ENCODE results near the gene SLC35D1.

The SLC35D1 gene

DNA sequence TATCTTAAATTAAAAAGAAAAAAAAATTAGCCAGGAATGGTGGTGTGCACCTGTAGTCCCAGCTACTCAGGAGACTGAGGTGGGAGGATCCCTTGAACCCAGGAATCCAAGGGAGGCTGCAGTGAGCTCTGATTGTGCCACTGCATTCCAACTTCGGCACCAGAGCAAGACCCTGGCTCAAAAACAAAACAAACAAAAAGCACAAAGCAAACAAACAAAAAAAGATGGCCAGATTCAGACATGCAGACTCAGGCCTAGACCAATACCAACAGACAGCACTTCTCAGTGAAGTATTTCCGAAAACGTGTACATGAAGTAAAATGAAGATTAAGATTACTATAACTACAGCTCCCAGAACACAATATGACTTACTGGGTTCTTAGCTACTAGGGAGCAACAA is 10.6 kb downstream of the SLC35D1 start:
- DNase-seq: no peak

DNA sequence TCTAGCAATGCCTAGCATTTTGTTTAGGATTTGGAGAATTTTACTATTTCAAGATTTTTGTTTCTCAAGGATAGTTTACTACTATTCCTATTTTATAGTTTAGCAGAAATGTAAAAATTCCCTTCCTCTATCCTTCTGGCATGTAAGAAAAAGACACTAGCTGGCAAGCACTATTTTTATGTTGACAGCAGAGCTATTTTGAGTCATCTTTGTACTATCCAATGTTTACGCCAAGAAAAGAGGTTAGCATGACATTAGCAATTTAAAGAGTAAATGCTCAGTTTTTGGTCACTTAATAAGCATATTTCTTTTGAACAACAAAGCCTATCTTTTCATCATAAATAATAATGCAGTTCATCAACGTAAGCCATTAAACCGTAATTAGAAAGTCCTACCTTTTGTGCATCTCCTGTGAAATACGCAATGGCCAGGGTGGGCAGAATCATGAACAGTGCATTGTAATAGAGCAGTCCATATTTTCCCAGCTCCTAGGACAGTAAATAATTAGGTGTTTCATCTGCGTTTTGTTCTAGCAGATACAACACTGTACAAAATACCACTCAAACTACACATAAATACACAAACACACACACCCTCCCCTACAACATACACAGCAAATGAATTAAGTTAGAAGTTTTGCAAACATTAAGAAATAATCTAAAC is 12.0 kb downstream of the SLC35D1 start:
- DNase-seq: peak; percentile 37

GRCh38 chr1:67040405-67040804 is 13.5 kb downstream of the SLC35D1 start:
- DNase-seq: no peak

DNA sequence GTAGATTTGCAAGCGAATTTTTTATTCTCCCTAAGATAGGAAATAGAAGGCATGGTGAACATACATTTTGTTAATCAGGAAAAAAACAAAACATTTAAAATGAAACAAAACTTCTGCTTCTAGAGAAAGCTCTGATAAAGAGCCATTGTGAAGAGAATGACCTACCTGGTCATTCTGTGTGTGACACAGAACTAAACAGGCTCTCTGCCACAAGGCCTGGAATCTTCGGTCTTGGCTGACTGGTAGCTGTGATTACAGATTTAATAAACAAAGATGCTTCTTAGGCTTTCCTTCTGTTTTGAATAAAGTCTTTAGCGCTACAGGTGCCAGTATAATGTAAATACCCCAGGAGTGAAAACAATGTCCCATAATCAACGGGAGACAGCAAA is 22.1 kb downstream of the SLC35D1 start:
- no peak for DNase-seq

GRCh38 chr1:67031121-67031858 is 22.7 kb downstream of the SLC35D1 start:
- no peak for DNase-seq

- DNase-seq: no peak
These were observed 24.5 kb downstream of the SLC35D1 start for GRCh38 chr1:67029472-67029871.

DNA sequence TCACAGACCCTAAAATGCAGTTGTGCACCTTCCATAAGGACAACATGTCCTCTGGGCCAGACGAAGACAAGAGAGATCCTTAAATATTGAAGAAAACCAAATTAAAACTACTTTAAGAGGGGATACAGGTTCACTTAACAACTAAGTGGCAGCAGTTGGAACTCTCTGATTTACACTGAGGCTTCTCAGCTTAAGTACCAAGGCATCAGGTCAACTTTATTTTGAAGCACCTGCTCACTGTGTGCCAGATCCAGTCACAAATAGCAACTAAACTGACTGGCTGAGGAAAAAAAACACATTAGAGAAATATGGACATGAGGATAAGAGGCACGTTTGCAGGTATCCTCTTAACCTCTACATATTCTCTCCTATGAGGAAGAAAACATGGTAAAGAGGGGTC is 33.2 kb downstream of the SLC35D1 start:
- no peak for DNase-seq

- DNase-seq: peak; percentile 41
These were observed 33.6 kb downstream of the SLC35D1 start for GRCh38 chr1:67020304-67020703.

GRCh38 chr1:67019600-67020136 is 34.3 kb downstream of the SLC35D1 start:
- peak; percentile 91 for DNase-seq

GRCh38 chr1:67019121-67019520 is 34.8 kb downstream of the SLC35D1 start:
- no peak for DNase-seq

- no peak for DNase-seq
These were observed 35.4 kb downstream of the SLC35D1 start for GRCh38 chr1:67018574-67018973.

- peak; percentile 57 for DNase-seq
These were observed 40.4 kb downstream of the SLC35D1 start for GRCh38 chr1:67013573-67013972.

- DNase-seq: no peak
These were observed 44.2 kb downstream of the SLC35D1 start for GRCh38 chr1:67009792-67010191.

DNA sequence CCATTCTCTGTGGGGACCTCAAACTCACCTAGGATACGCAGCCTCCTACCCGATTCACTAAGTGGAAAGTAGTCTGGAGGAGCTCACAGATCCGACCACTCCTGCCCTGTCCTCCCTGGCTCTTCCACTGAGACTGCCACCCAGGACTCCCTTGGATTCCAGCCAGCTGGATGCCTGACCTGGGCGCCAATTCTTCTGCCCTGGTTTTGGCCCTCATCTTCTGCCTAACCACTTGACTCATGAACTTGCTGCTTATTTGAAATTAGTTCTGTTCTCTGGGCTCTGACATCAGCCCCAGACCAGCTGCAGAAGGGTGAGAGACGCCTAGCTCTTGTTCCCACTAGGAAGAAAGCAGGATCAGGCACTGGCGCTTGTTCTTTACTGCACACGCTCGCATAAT is 48.9 kb downstream of the SLC35D1 start:
- DNase-seq: no peak

GRCh38 chr1:67004176-67004575 is 49.8 kb downstream of the SLC35D1 start:
- DNase-seq: no peak

DNA sequence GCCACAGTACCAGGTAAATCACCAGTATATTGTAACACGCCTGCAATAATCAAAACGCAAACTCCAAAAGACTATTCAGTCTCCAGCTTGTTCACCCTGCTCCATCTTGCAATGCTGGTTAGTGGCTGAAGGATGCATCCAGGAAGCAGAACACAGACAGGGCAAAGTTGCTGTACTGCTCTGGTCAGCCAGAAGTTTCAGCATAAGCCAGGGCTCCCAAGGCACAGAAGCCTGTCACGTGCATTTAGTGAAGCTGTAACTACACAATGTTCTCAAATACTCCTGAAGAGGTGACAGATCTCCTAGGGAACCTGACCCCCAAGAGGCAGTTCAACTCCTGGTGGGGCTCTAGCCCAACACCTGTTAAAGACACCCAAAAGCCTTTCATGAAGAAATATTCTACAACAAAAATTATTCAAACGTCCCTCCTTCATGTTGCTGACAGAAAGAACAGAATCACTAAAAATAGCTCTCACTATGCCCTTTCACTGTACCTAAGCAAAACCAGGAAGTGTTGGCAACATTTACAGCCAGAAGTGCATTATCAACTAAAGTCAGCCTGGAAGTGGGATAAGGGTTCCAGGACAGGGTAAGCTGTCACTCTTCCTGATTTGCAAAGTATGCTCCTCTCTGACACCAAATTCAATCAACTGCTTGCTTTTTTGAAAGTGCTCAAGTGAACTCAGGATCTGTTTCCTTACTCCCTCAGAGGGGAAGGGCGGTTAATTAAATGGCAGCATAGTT is 52.1 kb downstream of the SLC35D1 start:
- no peak for DNase-seq

- no peak for DNase-seq
These were observed 54.1 kb downstream of the SLC35D1 start for GRCh38 chr1:66999640-67000400.

GRCh38 chr1:66998972-66999371 is 55.0 kb downstream of the SLC35D1 start:
- no peak for DNase-seq

DNA sequence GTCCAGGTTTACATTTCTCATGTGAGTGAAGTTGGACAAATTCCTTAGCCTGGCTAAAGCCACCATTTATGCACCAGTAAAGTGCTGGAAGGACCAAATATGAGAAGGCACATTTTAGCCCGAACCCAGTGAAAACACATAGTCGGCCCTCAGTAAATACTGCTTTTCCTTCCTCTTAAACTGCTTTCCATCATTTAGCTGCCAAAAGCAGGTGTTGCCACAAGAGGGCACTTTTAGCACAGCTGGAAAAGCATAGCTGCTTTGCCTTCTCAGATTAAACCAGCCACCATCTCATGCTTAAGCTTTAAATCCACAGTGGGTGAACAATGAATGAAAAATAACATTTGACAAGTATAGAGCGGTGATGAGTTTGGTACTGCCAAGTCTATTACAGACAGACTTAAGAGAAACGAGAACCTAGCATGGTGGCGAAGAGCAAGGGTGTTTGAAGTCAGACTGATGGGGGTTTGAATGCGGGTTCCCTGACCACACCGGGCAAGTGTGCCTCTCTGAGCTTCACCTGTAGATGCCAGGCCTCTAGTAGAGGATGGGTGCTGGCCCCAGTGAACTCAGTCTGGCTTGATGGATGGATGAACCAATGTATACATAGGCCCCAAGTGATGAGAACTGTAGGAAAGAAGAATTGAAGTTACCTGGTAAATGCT is 57.8 kb downstream of the SLC35D1 start:
- peak; percentile 66 for DNase-seq

DNA sequence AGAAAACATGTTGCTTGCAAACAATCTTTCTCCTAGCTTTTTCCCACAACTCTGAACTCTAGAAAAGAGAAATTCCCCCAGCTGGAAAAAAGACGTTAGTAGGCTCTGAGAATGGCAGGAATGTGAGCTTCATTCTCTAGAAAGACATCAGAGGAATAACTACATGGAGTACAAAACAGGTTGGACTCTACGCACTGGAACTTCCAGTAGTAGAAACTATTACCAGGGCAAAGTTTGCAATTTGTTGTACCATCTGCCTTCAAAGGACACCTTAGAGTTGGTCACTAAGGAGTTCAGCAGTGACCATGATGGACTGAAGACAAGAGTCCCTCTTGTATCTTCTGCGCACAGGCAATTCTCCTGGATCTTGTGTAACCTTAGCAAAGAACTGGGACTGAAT is 60.9 kb downstream of the SLC35D1 start:
- no peak for DNase-seq

DNA sequence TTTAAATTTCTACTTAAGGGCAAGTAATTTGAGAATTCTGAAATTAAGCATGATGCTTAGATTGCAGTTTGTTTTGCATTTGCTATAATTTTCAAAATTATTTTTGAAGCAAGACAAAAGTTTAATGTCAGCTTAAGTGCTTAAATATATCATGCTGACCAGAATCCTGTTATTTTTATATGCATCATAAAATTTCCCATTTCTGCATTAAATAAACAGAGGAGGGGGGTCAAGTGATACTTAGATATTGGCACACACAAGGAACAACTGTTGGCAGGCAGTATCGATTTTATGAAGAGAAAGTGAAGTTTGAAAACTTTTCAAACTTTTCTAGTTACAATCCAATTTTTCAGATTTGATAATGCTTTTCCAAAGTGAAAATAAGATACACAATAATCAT is 68.1 kb downstream of the SLC35D1 start:
- no peak for DNase-seq

DNA sequence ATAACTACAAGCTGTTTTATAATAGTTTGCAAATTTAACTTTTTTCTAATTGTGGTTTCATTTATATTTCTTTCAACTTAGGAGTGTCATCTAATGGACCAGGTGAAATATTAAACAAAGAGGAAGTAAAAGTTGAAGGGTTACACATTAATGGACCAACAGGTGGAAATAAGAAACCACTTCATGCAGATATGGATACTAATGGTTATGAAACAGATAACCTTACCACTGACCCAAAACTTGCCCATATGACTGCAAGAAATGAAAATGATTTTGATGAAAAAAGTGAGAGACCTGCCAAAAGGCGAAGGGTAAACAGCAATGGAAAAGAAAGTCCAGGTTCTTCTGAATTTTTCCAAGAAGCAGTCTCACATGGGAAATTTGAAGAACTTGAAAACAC is 69.5 kb downstream of the SLC35D1 start:
- DNase-seq: no peak
